ENCODE data around the gene HK3.

- TF ChIP-seq EZH2phosphoT487 (IDR thresholded peaks at IDR 0.05; ENCODE audit: borderline replicate concordance), result no peak
- no peak for TF ChIP-seq CTCF (conservative IDR thresholded peaks at IDR 0.05; ENCODE audit: low read length)
Measured at GRCh38 chr5:176935017-176935416, 35.9 kb upstream of the HK3 start.
